DOHH2 (cell line): ENCODE measurements around the gene SSBP2.

Experiments used
- CTCF ChIP-seq: fragments of 200-600 bp; sonication (generic); IDR thresholded peaks from one replicate; pipeline ENCODE4 v1.5.1; 2014; ENCODE audit warnings: antibody characterized with exemption, mild to moderate bottlenecking, low read depth, low read length; ENCODE audit not compliant: poor library complexity, severe bottlenecking
- EZH2phosphoT487 ChIP-seq: fragments of 200-600 bp; sonication (generic); IDR thresholded peaks from 2 replicates; pipeline ENCODE4 v1.6.1; 2017; ENCODE audit warnings: borderline replicate concordance, mild to moderate bottlenecking, antibody characterized with exemption, low read length, moderate library complexity, mixed read lengths

- TF ChIP-seq CTCF, result no peak
- no peak for TF ChIP-seq EZH2phosphoT487
Measured at GRCh38 chr5:81656783-81657182, 94.1 kb downstream of the SSBP2 start.
